Measurements from ENCODE around the gene GRM8. TPM values are rescaled to one million over a fixed set of nuclear protein-coding genes. Genes with fewer than 3 reads are reported as not detected.

The GRM8 gene
- total and polyA plus RNA-seq, 2 experiments from 2014 or later: 0.92 to 1.3 TPM

DNA sequence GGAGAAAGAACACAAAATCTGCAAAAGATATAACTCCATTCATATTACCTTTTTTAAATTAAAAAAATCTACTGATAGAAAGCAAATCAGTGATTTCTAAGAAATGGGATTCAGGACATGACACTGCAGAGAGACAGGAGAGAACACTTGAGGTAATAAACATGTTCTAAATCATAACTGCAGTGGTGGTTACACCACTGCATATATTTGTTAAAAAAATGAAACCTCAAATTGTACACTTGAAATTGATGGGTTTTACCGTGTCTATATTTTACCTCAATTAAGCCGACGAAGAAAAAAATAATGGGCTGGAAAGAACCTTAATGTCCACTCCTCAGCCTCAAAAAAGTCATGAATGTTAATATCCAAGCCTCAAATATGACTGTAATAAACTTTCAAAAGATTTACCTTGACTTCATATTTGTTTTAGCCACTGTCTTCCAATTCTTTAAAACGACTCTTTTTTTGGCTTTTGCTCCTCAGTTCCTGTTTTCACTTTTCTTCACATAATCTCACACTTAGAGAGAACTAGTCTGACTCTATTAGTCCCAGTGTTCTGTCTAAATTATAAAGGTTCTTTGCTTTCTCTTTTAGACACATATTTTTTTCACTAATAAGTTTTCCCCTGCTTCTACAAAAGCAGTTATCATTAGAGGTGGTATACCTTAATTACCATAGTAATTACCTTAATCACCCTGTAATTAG is 502.4 kb downstream of the GRM8 start:
- TF ChIP-seq, protein P1, sequence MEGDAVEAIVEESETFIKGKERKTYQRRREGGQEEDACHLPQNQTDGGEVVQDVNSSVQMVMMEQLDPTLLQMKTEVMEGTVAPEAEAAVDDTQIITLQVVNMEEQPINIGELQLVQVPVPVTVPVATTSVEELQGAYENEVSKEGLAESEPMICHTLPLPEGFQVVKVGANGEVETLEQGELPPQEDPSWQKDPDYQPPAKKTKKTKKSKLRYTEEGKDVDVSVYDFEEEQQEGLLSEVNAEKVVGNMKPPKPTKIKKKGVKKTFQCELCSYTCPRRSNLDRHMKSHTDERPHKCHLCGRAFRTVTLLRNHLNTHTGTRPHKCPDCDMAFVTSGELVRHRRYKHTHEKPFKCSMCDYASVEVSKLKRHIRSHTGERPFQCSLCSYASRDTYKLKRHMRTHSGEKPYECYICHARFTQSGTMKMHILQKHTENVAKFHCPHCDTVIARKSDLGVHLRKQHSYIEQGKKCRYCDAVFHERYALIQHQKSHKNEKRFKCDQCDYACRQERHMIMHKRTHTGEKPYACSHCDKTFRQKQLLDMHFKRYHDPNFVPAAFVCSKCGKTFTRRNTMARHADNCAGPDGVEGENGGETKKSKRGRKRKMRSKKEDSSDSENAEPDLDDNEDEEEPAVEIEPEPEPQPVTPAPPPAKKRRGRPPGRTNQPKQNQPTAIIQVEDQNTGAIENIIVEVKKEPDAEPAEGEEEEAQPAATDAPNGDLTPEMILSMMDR (IDR thresholded peaks at IDR 0.05; ENCODE audit: low read depth, low read length): no peak
- no peaks in the 10 kb centered on the region for H3K9me3 ChIP-seq (ENCODE audit: low read depth)

DNA sequence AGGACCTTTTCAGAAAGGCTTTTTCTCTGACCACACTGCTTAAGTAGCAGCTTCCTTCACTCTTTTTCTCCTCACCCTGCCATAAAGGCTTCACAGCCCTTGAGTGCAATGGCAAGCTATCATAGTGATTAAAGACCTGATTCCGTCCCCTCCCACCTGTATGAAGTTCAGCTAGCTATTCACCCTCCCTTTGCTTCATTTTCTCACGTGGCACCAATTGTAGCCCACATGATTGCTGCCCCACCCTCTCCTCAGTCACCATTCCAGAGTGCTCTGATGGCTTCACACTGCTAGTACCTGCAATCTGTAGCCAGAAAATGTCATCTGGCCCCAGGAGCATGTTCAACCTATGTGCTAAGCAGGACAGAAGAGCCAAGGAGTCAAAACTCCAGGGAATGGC is 523.8 kb downstream of the GRM8 start:
- DNase-seq (ENCODE audit: low read depth in 1 of 2, low spot score in 1 of 2): no peak
- TF ChIP-seq, protein P1 (IDR thresholded peaks at IDR 0.05; ENCODE audit: low read depth, low read length): no peak
- no peak overlapping the region for H3K27ac ChIP-seq
- no peaks in the 10 kb centered on the region for H3K4me1 ChIP-seq (ENCODE audit: low read depth)
- H3K4me3 ChIP-seq: no peak overlapping the region
- no peaks in the 10 kb centered on the region for H3K27me3 ChIP-seq
- no peaks in the 10 kb centered on the region for H3K36me3 ChIP-seq
- H3K9me3 ChIP-seq (ENCODE audit: low read depth): no peaks in the 10 kb centered on the region

More for the DNA sequence above, 502.4 kb downstream of the GRM8 start:
- no peak overlapping the region for H3K27ac ChIP-seq
- no peak overlapping the region for H3K4me3 ChIP-seq
- DNase-seq (ENCODE audit: low read depth in 1 of 2, low spot score in 1 of 2): no peak
- H3K36me3 ChIP-seq: no peaks in the 10 kb centered on the region
- H3K4me1 ChIP-seq (ENCODE audit: low read depth): no peaks in the 10 kb centered on the region
- H3K27me3 ChIP-seq: no peaks in the 10 kb centered on the region

DNA sequence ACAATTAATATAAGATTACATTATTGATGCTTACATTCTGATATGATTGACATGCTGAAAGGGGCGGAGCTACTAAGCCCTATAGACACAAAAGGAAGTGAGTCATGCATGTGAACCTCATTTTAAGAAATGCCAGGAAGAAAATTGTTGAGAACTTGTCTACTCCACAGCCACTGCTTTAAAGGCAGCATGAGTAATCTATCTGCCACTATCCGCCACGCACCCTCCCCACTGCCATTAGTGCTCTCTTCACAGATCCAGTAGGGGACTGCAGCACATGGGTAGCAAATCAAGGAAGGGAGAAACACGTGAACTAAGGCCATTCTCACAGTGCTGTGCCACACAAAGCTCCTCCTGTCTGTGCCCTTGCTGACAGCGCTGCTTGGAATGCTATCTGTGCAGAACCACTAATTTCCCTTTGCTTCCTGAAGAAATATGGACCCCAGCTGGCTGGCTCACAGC is 524.8 kb downstream of the GRM8 start:
- DNase-seq (ENCODE audit: low read depth in 1 of 2, low spot score in 1 of 2): peak in 1 of 2 donors; percentile 18
- H3K4me1 ChIP-seq (ENCODE audit: low read depth): no peaks in the 10 kb centered on the region
- no peaks in the 10 kb centered on the region for H3K36me3 ChIP-seq
- H3K9me3 ChIP-seq (ENCODE audit: low read depth): no peaks in the 10 kb centered on the region
- no peak overlapping the region for H3K4me3 ChIP-seq
- H3K27ac ChIP-seq: no peak overlapping the region
- TF ChIP-seq, protein P1 (IDR thresholded peaks at IDR 0.05; ENCODE audit: low read depth, low read length): no peak
- no peaks in the 10 kb centered on the region for H3K27me3 ChIP-seq

DNA sequence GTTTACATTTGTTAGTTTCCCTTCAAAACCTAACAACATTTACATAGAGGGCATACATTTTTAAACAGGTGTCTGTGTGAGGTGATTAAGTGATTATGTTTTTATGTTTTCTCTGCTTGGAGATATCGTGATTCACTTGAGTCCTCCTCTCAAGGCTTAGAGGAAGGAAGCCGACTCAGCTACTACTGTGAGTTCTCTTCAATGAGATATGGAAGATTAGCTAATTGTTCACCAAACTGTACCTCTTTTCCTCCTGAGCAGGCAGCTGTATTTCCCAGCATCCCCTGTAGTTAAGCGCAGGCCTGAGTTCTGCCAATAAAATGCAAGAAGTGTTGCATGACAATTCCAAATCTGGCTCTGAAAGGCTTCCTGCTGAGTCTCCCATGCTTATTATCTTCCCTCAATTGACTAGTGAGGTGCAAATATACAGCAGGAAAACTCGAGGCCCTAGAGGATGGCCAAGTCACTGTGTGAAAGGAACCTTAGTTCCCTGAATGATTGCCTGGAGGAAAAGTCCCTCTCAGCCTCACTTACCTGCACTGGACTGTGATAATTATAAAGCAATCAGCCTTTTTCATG is 528.7 kb downstream of the GRM8 start:
- TF ChIP-seq, protein P1 (IDR thresholded peaks at IDR 0.05; ENCODE audit: low read depth, low read length): no peak
- H3K36me3 ChIP-seq: no peaks in the 10 kb centered on the region
- no peak overlapping the region for H3K4me3 ChIP-seq
- no peaks in the 10 kb centered on the region for H3K9me3 ChIP-seq (ENCODE audit: low read depth)
- no peaks in the 10 kb centered on the region for H3K27me3 ChIP-seq
- DNase-seq (ENCODE audit: low read depth in 1 of 2, low spot score in 1 of 2): no peak
- no peaks in the 10 kb centered on the region for H3K4me1 ChIP-seq (ENCODE audit: low read depth)
- no peak overlapping the region for H3K27ac ChIP-seq

DNA sequence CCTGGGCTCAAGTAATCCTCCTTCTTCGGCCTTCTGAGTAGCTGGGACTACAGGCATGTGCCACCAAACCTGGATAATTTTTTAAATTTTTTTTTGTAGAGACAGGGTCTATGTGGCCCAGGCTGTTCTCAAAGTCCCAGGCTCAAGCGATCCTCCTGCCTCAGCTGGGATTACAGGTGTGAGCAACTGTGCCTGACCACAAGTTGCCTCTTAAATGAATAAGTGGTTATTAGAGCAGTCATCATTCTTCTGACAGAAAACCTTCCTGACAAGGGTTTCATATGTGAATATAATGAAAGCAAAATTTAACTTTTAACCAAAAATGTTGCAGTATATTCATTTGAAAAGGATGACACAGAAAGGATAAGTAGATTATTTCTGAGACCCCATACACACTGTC is 532.5 kb downstream of the GRM8 start:
- H3K9me3 ChIP-seq (ENCODE audit: low read depth): no peaks in the 10 kb centered on the region
- DNase-seq (ENCODE audit: low read depth in 1 of 2, low spot score in 1 of 2): no peak
- no peaks in the 10 kb centered on the region for H3K36me3 ChIP-seq
- H3K4me3 ChIP-seq: no peak overlapping the region
- no peak overlapping the region for H3K27ac ChIP-seq
- no peaks in the 10 kb centered on the region for H3K27me3 ChIP-seq
- no peaks in the 10 kb centered on the region for H3K4me1 ChIP-seq (ENCODE audit: low read depth)
- TF ChIP-seq, protein P1 (IDR thresholded peaks at IDR 0.05; ENCODE audit: low read depth, low read length): no peak
